B cell (primary cell): ENCODE data around the gene SYNGAP1. TPM values are rescaled to one million over a fixed set of nuclear protein-coding genes. Genes with fewer than 3 reads are reported as not detected.

Experiments used
- ATAC-seq: fragments of 200-7000 bp; cut with Tn5 transposase; one replicate; pipeline ENCODE4 v1.10.0; 2021; ENCODE audit warnings: low read depth, mild to moderate bottlenecking, moderate number of reproducible peaks, moderate library complexity
- CTCF ChIA-PET: fragments of 350-600 bp; sonication (Branson Sonifier 250); formaldehyde crosslinking; loops from one replicate; lab custom pipeline; 2021; ENCODE audit warnings: antibody characterized with exemption, inconsistent platforms; lab: Charles Lee
- POLR2A ChIA-PET: fragments of 350-600 bp; sonication (Branson Sonifier 250); formaldehyde crosslinking; loops from one replicate; lab custom pipeline; 2021; ENCODE audit warnings: antibody characterized with exemption; lab: Charles Lee
- DNase-seq: peaks from one replicate; pipeline ENCODE4 v3.0.0; 2013
- H2AFZ ChIP-seq: 2 replicates; pipeline ENCODE4 v1.6.1; 2012; ENCODE audit warnings: mild to moderate bottlenecking, low read depth, low read length; ENCODE audit not compliant: insufficient read depth, poor library complexity, severe bottlenecking
- H3K27ac ChIP-seq, 2 donors: 1 replicate in 1 of 2; 2 replicates in 1 of 2; pipeline ENCODE4 v1.5.1; 2012 to 2013; ENCODE audit warnings: low read length in 2 of 2, mild to moderate bottlenecking in 2 of 2, moderate library complexity in 1 of 2
- H3K27me3 ChIP-seq, 4 experiments: fragments of 200-600 bp in 1 of 4; sonication (generic) in 1 of 4; replicated peaks in 1 of 4; 1 replicate in 2 of 4; 2 replicates in 2 of 4; pipeline versions ENCODE4 v1.6.1 to v1.7.0; 2013 to 2016; ENCODE audit warnings: low read length in 3 of 4, mild to moderate bottlenecking in 2 of 4, mixed read lengths in 1 of 4, moderate library complexity in 1 of 4; ENCODE audit not compliant: insufficient read depth in 4 of 4, control insufficient read depth in 3 of 4; ENCODE audit errors: control extremely low read depth in 1 of 4
- H3K36me3 ChIP-seq, 2 experiments: replicated peaks in 1 of 2; 1 replicate in 1 of 2; 2 replicates in 1 of 2; pipeline versions ENCODE4 v1.6.1 to v1.7.1; 2013; ENCODE audit warnings: low read length in 1 of 2; ENCODE audit not compliant: insufficient read depth in 2 of 2, control insufficient read depth in 1 of 2; ENCODE audit errors: control extremely low read depth in 1 of 2, extremely low read depth in 1 of 2
- H3K4me1 ChIP-seq, 2 donors: fragments of 200-600 bp in 1 of 2; sonication (generic) in 1 of 2; 1 replicate in 1 of 2; 2 replicates in 1 of 2; pipeline versions ENCODE4 v1.5.1 to v1.6.1; 2013 to 2017; ENCODE audit warnings: low read length in 2 of 2; ENCODE audit not compliant: control insufficient read depth in 2 of 2, insufficient read depth in 2 of 2
- H3K4me2 ChIP-seq: replicated peaks from 2 replicates; pipeline ENCODE3; 2012; ENCODE audit warnings: mild to moderate bottlenecking, low read depth, low read length; ENCODE audit not compliant: poor library complexity, severe bottlenecking
- H3K4me3 ChIP-seq, 5 experiments: fragments of 200-600 bp in 1 of 5; sonication (generic) in 1 of 5; 1 replicate in 3 of 5; 2 replicates in 2 of 5; pipeline versions ENCODE4 v1.5.1 to v1.7.0; 2011 to 2016; ENCODE audit warnings: low read length in 4 of 5, mild to moderate bottlenecking in 4 of 5, low read depth in 2 of 5, control low read depth in 1 of 5, moderate library complexity in 1 of 5; ENCODE audit not compliant: insufficient read depth in 1 of 5; ENCODE audit errors: control extremely low read depth in 1 of 5, extremely low read depth in 1 of 5
- H3K79me2 ChIP-seq: fragments of 200-600 bp; sonication (generic); one replicate; pipeline ENCODE4 v1.6.0; 2016; ENCODE audit warnings: low read length; ENCODE audit not compliant: control insufficient read depth, insufficient read depth
- H3K9ac ChIP-seq: fragments of 200-600 bp; sonication (generic); 2 replicates; pipeline ENCODE4 v1.6.1; 2017; ENCODE audit warnings: mild to moderate bottlenecking, low read length, moderate library complexity
- H3K9me3 ChIP-seq, 3 donors: one replicate each; pipeline versions ENCODE4 v1.6.1 to v1.7.1; 2013; ENCODE audit warnings: low read length in 2 of 3; ENCODE audit not compliant: control insufficient read depth in 2 of 3, insufficient read depth in 1 of 3; ENCODE audit errors: control extremely low read depth in 1 of 3
- H4K20me1 ChIP-seq: 2 replicates; pipeline ENCODE4 v1.6.0; 2012; ENCODE audit warnings: mild to moderate bottlenecking, low read length; ENCODE audit not compliant: insufficient read depth, control insufficient read depth, poor library complexity, severe bottlenecking
- H3K27ac Mint-ChIP-seq: one replicate; pipeline ENCODE4 v1.8.0; 2021; ENCODE audit warnings: mixed read lengths
- H3K27me3 Mint-ChIP-seq: one replicate; pipeline ENCODE4 v1.8.0; 2021; ENCODE audit warnings: mixed read lengths
- H3K4me1 Mint-ChIP-seq: one replicate; pipeline ENCODE4 v1.8.0; 2021; ENCODE audit warnings: mixed read lengths
- H3K4me3 Mint-ChIP-seq: one replicate; pipeline ENCODE4 v1.8.0; 2021; ENCODE audit warnings: mixed read lengths
- H3K9me3 Mint-ChIP-seq: one replicate; pipeline ENCODE4 v1.8.0; 2022; ENCODE audit warnings: mixed read lengths; ENCODE audit not compliant: insufficient read depth
- EZH2 ChIP-seq: IDR thresholded peaks from 2 replicates; pipeline ENCODE4 v1.6.1; 2012; ENCODE audit warnings: borderline replicate concordance, low read depth, mild to moderate bottlenecking, moderate library complexity, low read length; ENCODE audit not compliant: insufficient read depth, poor library complexity, severe bottlenecking
- WGBS: methylation state at CpG from one replicate; pipeline ENCODE4 v1.1.5; 2013; ENCODE audit warnings: missing lambda C conversion rate; ENCODE audit not compliant: insufficient coverage; 5-methylcytosine and 5-hydroxymethylcytosine counted together
- intact Hi-C: fragments of 100-400 bp; cut with micrococcal nuclease; formaldehyde crosslinking; loops from one replicate; pipeline ENCODE4 v1.10.0; 2022
- polyA plus RNA-seq: library from polyadenylated mRNA; depleted of rRNA; stranded (reverse); fragments of >200 nt; gene quantifications from 2 replicates; pipeline ENCODE4 v1.2.3, GENCODE V29; 2012
- total RNA-seq, 2 donors: library from RNA; stranded (reverse); fragments of 120-200 nt in 1 of 2; gene quantifications; 1 replicate in 1 of 2; 2 replicates in 1 of 2; pipeline versions ENCODE4 v1.2.3 to v1.2.4, GENCODE V29; 2013 to 2022
- TF ChIP-seq, protein P1 (sequence below): fragments of 200-600 bp; IDR thresholded peaks from one replicate; pipeline ENCODE4 v1.8.0; 2022; ENCODE audit warnings: antibody characterized with exemption, mild to moderate bottlenecking

Gene SYNGAP1
- total and polyA plus RNA-seq, 2 donors (not counting 1 experiment from before 2014, with no cell fraction given), result 18.6 to 43.0 TPM

DNA sequence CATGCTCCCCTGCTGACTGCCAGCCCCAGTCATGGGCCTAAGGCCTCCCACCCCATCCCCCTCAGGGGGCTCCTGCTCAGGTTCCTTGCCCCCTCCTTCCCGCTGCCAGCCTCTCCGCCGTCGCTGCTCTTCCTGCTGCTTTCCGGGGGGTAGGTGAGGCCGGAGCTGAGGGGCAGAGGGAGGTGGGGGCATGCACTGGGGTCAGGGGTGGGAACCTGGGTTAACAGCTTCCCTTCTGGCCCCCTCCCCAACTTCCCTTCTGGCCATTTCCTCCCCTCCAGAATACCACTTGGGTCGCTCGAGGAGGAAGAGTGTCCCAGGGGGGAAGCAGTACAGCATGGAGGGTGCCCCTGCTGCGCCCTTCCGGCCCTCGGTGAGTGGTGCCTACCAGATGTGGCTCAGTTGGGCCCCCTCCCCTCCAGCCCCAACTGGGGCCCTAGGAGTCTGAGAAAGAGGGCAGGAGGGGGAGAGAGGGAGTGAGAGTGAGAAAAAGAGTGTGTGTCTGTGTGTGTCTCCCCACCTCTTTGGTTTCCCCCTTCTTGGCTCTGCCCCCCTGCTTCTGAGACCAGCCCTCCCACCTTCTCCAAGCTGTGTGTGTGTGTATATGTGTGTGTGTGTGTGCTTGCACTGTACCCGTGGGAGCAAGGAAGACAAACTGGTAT lies 12.1 kb downstream of the SYNGAP1 start:
- Histone ChIP-seq H3K4me1 (peaks cover 61 to 66% of the 10 kb centered on the region in 2 donors), H3K27me3 (no peaks in the 10 kb centered on the region), H4K20me1 (no peaks in the 10 kb centered on the region), H3K27ac (peak overlapping the region; percentile 56 to 75), H3K36me3 (peaks cover 6 to 19% of the 10 kb centered on the region in 2 experiments), H2AFZ (peak overlapping the region; percentile 69), H3K9ac (peak overlapping the region; percentile 69), H3K4me3 (peak overlapping the region; percentile 48 to 72 (median 52)), H3K9me3 (no peaks in the 10 kb centered on the region), H3K4me2 (peak overlapping the region; percentile 98), H3K79me2 (peaks cover 13% of the 10 kb centered on the region)
- Mint-ChIP-seq H3K4me1 (peaks cover 66% of the 10 kb centered on the region), H3K27ac (peak overlapping the region; percentile 90), H3K9me3 (no peaks in the 10 kb centered on the region), H3K4me3 (peak overlapping the region; percentile 96), H3K27me3 (no peaks in the 10 kb centered on the region)
- DNase-seq (peak; percentile 71), ATAC-seq (peak; percentile 42)
- ChIA-PET POLR2A (interaction anchor here (0.6 to 1.3 kb wide), 3 partner anchors 80 to 114 kb away, joined by 3 to 10 read pairs (median 6); partner anchors contain the start of gene ZBTB22), CTCF (interaction anchor here (0.7 to 1.4 kb wide), 3 partner anchors 22 to 147 kb away, joined by 3 to 4 read pairs (median 3); partner anchors contain the start of gene ZBTB9)
- intact Hi-C loops, result loop anchor here (1.0 kb wide), 1 partner anchor 22 kb away; the partner anchor contains the start of gene ZBTB9
- TF ChIP-seq, protein P1, sequence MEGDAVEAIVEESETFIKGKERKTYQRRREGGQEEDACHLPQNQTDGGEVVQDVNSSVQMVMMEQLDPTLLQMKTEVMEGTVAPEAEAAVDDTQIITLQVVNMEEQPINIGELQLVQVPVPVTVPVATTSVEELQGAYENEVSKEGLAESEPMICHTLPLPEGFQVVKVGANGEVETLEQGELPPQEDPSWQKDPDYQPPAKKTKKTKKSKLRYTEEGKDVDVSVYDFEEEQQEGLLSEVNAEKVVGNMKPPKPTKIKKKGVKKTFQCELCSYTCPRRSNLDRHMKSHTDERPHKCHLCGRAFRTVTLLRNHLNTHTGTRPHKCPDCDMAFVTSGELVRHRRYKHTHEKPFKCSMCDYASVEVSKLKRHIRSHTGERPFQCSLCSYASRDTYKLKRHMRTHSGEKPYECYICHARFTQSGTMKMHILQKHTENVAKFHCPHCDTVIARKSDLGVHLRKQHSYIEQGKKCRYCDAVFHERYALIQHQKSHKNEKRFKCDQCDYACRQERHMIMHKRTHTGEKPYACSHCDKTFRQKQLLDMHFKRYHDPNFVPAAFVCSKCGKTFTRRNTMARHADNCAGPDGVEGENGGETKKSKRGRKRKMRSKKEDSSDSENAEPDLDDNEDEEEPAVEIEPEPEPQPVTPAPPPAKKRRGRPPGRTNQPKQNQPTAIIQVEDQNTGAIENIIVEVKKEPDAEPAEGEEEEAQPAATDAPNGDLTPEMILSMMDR, result no peak
- no peak for TF ChIP-seq EZH2
- no CpG with 5 or more reads among the region's 12 CpGs for WGBS

DNA sequence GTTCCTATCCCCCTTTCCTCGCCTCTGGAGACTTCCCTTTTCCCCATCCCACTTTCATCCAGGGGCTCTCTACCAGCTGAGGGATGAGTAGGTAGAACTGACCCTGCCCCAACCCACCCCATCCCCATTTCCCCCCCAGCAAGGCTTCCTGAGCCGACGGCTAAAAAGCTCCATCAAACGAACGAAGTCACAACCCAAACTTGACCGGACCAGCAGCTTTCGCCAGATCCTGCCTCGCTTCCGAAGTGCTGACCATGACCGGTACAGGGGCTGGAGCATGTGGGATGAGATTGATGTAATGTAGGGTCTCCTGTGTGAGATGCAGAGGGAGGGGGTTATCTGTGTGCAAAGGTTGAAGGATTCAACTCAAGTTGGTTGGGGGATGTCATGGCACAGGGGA lies 12.7 kb downstream of the SYNGAP1 start:
- ChIA-PET CTCF (interaction anchor here (0.7 to 1.4 kb wide), 3 partner anchors 14 to 143 kb away, joined by 3 read pairs; partner anchors contain the start of gene ZBTB9), POLR2A (no interaction called here)
- Histone ChIP-seq H3K9me3 (no peaks in the 10 kb centered on the region), H3K4me2 (peak overlapping the region; percentile 98), H3K79me2 (peaks cover 13% of the 10 kb centered on the region), H3K4me1 (peaks cover 57 to 61% of the 10 kb centered on the region in 2 donors), H4K20me1 (no peaks in the 10 kb centered on the region), H3K36me3 (peaks cover 6 to 24% of the 10 kb centered on the region in 2 experiments), H3K4me3 (peak overlapping the region; percentile 48 to 72 (median 52)), H3K27ac (peak overlapping the region; percentile 56 to 75), H3K9ac (peak overlapping the region; percentile 69), H2AFZ (peak overlapping the region; percentile 69), H3K27me3 (no peaks in the 10 kb centered on the region)
- Mint-ChIP-seq H3K4me3 (peak overlapping the region; percentile 96), H3K9me3 (no peaks in the 10 kb centered on the region), H3K27ac (peak overlapping the region; percentile 90), H3K27me3 (no peaks in the 10 kb centered on the region), H3K4me1 (peaks cover 61% of the 10 kb centered on the region)
- DNase-seq, result no peak
- TF ChIP-seq EZH2, result no peak
- TF ChIP-seq, protein P1, result no peak
- intact Hi-C loops, result no loop called here
- 46% methylated on average over 9 of the region's 10 CpGs for WGBS
- no peak for ATAC-seq
